Testis (tissue), 3 donors: ENCODE measurements around the gene GPR39. TPM values are rescaled to one million over a fixed set of nuclear protein-coding genes. Genes with fewer than 3 reads are reported as not detected.

Experiments used
- DNase-seq: peaks from one replicate; pipeline ENCODE4 v3.0.0-alpha.2; 2019
- H3K27ac ChIP-seq, 2 donors: fragments of 200-600 bp; sonication (generic); one replicate each; pipeline ENCODE4 v1.5.1; 2019
- H3K27me3 ChIP-seq: fragments of 200-600 bp; sonication (generic); one replicate; pipeline ENCODE4 v1.5.1; 2019
- H3K36me3 ChIP-seq: fragments of 200-600 bp; sonication (generic); one replicate; pipeline ENCODE4 v1.5.1; 2017; ENCODE audit warnings: low read depth; ENCODE audit errors: missing control alignments
- H3K4me1 ChIP-seq: fragments of 200-600 bp; sonication (generic); one replicate; pipeline ENCODE4 v1.5.1; 2019
- H3K4me3 ChIP-seq, 2 donors: fragments of 200-600 bp; sonication (generic); one replicate each; pipeline ENCODE4 v1.5.1; 2017 to 2019
- H3K9me3 ChIP-seq: fragments of 200-600 bp; sonication (generic); one replicate; pipeline ENCODE4 v1.5.1; 2017
- CTCF ChIP-seq, 3 experiments: fragments of 450-650 bp in 2 of 3; fragments of 200-600 bp in 1 of 3; sonication (generic) in 1 of 3; IDR thresholded peaks; one replicate each; pipeline ENCODE4 v1.5.1; 2016 to 2019; ENCODE audit warnings: antibody characterized with exemption in 3 of 3, mild to moderate bottlenecking in 2 of 3, moderate library complexity in 1 of 3
- POLR2A ChIP-seq: fragments of 450-650 bp; IDR thresholded peaks from one replicate; pipeline ENCODE4 v1.6.1; 2017; ENCODE audit warnings: antibody characterized with exemption, mild to moderate bottlenecking, moderate library complexity
- WGBS, 2 donors: methylation state at CpG; one replicate each; pipeline ENCODE4 v1.1.5; 2018; 5-methylcytosine and 5-hydroxymethylcytosine counted together
- intact Hi-C: fragments of 100-400 bp; cut with DNase I; formaldehyde crosslinking; loops from one replicate; pipeline ENCODE4 v1.15.1; 2023; ENCODE audit warnings: low total_unique reads
- polyA plus RNA-seq: library from polyadenylated mRNA; stranded (reverse); fragments of 350-450 nt; fragmentation: Illumina TruSeq; extraction: RNeasy Lipid Tissue Mini Kit (QIAGEN cat#74804); gene quantifications from one replicate; pipeline ENCODE4 v1.2.3, GENCODE V29; 2014; ENCODE audit warnings: low read depth, low replicate concordance; ENCODE audit not compliant: insufficient read depth
- total RNA-seq, 2 donors: library from RNA; depleted of rRNA; stranded (reverse); fragments of >200 nt; gene quantifications; one replicate each; pipeline ENCODE4 v1.2.3, GENCODE V29; 2016

The GPR39 gene
- total and polyA plus RNA-seq, 3 donors from 2014 or later: 2.7 to 19.5 (median 4.0) TPM

DNA sequence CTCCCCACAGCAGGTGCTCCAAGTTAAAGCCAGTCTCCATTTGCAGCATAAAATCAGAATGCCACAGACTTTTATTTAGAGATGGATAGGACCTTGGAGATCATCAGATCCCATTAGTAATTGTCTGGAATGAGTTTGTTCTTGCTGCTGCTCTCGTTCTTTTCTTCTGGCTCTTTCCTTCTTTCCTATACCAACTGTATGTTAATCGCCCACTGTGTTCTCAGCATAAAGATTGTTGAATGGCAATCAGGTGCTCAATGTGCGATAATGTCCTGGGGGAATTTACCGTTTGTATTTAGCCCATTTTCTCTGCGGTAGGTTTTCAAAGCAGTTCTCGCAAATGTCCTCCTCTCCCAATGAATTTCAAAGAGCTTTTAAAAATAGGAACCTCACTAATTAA is 3.3 kb downstream of the GPR39 start:
- intact Hi-C loops: no loop called here
- no peak overlapping the region for H3K4me3 ChIP-seq
- H3K36me3 ChIP-seq: no peaks in the 10 kb centered on the region
- H3K27me3 ChIP-seq: no peaks in the 10 kb centered on the region
- H3K27ac ChIP-seq: no peak overlapping the region
- 70 to 83% methylated on average over 6 of the region's 6 CpGs for WGBS, 2 donors
- TF ChIP-seq CTCF (IDR thresholded peaks at IDR 0.05) (no peak), POLR2A (no peak)
- no peak for DNase-seq
- peaks cover 6% of the 10 kb centered on the region for H3K4me1 ChIP-seq
- no peaks in the 10 kb centered on the region for H3K9me3 ChIP-seq

DNA sequence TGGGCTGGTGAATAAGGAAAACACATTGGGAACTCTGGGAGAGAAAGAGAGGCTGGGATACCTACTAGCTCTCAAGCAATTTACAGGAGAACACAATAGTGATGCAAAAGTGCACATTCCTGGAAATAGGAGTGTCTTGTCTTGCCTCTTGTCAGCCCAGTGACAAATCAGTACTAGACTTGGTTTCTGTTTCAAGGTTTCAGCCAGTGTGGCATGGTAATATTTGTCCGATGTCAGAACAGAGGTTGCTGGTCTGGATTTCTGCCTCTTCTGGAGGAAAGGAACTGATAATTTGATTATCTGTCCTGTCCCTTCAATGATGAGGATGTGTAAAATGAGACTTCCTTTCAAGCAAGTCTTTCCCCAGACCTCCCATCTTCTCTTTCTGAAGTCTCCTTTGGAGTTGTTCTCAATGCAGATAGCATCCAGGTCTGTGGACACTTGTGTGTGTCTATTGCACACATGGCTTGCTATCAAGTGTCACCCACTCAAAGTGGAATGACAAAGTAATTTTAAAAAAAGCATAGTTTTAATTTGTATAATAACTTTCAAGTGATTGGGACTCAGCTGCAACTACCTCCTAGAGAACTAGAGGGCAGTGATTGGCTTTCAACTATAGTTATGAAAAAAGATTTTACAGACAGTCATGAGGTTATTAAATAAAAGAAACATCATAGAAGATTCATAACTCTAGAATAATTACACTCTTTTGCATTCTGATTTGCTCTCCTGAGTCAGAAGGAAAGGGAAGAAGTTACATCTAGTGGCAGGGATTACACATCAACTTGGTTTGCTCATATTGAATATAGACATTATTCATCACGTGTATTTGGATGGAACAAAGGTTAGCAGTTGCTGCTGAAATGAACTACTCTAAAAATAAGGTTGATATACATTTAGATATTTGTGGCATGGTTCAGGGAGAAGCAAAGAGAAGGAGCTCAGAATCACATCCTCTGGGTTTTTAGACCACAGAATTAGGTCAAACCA is 4.5 kb downstream of the GPR39 start:
- intact Hi-C loops: no loop called here
- peaks cover 6% of the 10 kb centered on the region for H3K4me1 ChIP-seq

DNA sequence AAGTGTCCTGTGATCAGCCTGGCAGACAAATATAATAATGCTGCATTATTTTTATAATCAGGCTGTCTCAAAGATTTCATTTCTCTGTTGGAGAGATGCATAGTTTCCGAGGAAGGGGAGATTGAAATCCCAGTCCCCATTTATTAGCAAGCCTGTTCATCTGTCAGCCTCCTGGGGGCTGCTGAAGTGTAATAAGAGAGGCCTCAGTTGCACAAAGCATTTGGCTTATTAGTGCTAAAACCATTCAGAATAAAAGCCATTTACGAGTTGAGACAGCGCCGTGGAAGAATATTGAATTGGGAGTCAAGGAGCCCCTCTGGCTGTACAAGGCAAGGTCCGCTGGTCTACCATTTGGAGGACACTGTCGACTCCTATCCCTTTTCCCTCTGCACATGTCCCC is 6.1 kb downstream of the GPR39 start:
- Histone ChIP-seq H3K27ac (no peak overlapping the region), H3K4me3 (no peak overlapping the region), H3K4me1 (no peaks in the 10 kb centered on the region), H3K27me3 (no peaks in the 10 kb centered on the region), H3K36me3 (no peaks in the 10 kb centered on the region), H3K9me3 (no peaks in the 10 kb centered on the region)
- TF ChIP-seq CTCF (IDR thresholded peaks at IDR 0.05) (no peak), POLR2A (no peak)
- intact Hi-C loops: no loop called here
- 87 to 96% methylated on average over 6 of the region's 6 CpGs for WGBS, 2 donors
- no peak for DNase-seq

More for the DNA sequence above, 4.5 kb downstream of the GPR39 start:
- no peak for DNase-seq
- Histone ChIP-seq H3K27me3 (no peaks in the 10 kb centered on the region), H3K27ac (no peak overlapping the region), H3K4me3 (no peak overlapping the region), H3K36me3 (no peaks in the 10 kb centered on the region), H3K9me3 (no peaks in the 10 kb centered on the region)
- TF ChIP-seq POLR2A (no peak), CTCF (IDR thresholded peaks at IDR 0.05) (no peak)
- 81 to 93% methylated on average over 2 of the region's 2 CpGs for WGBS, 2 donors

DNA sequence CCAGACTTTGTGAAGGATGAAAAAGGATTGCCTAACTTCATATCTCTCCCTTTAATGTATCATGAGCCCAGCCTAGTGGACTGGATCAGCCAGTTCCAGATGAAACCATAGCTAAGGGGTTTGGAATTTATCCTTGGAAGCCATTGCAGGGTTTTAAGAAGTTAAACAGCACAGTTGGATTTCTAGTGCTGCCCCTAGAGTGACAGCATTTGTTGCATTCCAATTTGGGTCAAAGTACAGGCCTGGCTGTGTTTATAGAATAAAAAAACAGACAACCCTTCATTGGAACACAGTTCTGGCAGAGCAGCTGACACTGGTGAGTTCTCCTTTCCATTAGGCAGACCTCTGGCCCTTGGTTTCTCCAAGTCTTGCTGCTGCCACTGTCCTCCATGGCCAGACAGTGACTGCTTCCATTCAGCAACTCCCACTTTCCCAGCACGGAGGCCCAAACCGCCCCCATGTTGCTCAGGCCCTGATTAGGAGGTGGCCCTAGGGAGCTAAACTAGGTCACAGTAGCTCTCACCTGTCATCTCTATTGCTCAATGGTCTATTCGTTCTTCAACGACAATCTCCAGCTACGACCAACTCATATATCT is 8.0 kb downstream of the GPR39 start:
- intact Hi-C loops: no loop called here
- TF ChIP-seq POLR2A: no peak
- TF ChIP-seq CTCF (IDR thresholded peaks at IDR 0.05): no peak
- DNase-seq: no peak
- Histone ChIP-seq H3K4me3 (no peak overlapping the region), H3K4me1 (no peaks in the 10 kb centered on the region), H3K27ac (no peak overlapping the region), H3K9me3 (no peaks in the 10 kb centered on the region), H3K36me3 (no peaks in the 10 kb centered on the region), H3K27me3 (no peaks in the 10 kb centered on the region)
- WGBS, 2 donors: 86 to 88% methylated on average over 5 of the region's 5 CpGs
